Measurements from ENCODE around the gene TMEM174.
"Not testable (repeated sequence)": the region's sequence is repeated elsewhere in the genome, so short reads cannot be mapped to it uniquely, and the experiment has no call there.

Gene TMEM174

GRCh38 chr5:73193592-73193991 lies 20.6 kb downstream of the TMEM174 start:
- DNase-seq (ENCODE audit: low spot score) = no peak

GRCh38 chr5:73196201-73196600 lies 23.2 kb downstream of the TMEM174 start:
- DNase-seq (ENCODE audit: low spot score) = no peak

GRCh38 chr5:73197637-73198257 lies 24.8 kb downstream of the TMEM174 start:
- no peak for DNase-seq (ENCODE audit: low spot score)

- no peak for DNase-seq (ENCODE audit: low spot score)
These were observed 26.0 kb downstream of the TMEM174 start for GRCh38 chr5:73198833-73199592.

- no peak for DNase-seq (ENCODE audit: low spot score)
These were observed 26.7 kb downstream of the TMEM174 start for GRCh38 chr5:73199671-73200070.

- DNase-seq (ENCODE audit: low spot score) = peak; percentile 91
These were observed 28.8 kb downstream of the TMEM174 start for GRCh38 chr5:73201547-73202513.

GRCh38 chr5:73204332-73204731 lies 31.3 kb downstream of the TMEM174 start:
- no peak for DNase-seq (ENCODE audit: low spot score)

- DNase-seq (ENCODE audit: low spot score) = no peak
These were observed 31.7 kb downstream of the TMEM174 start for GRCh38 chr5:73204733-73205132.

GRCh38 chr5:73205305-73205704 lies 32.3 kb downstream of the TMEM174 start:
- DNase-seq (ENCODE audit: low spot score) = no peak

- DNase-seq (ENCODE audit: low spot score) = not testable (repeated sequence)
These were observed 34.2 kb downstream of the TMEM174 start for GRCh38 chr5:73207239-73207638.

GRCh38 chr5:73209075-73209474 lies 36.1 kb downstream of the TMEM174 start:
- DNase-seq (ENCODE audit: low spot score) = not testable (repeated sequence)

GRCh38 chr5:73212693-73213092 lies 39.7 kb downstream of the TMEM174 start:
- DNase-seq (ENCODE audit: low spot score) = not testable (repeated sequence)

- peak; percentile 45 for DNase-seq (ENCODE audit: low spot score)
These were observed 40.6 kb downstream of the TMEM174 start for GRCh38 chr5:73213566-73213998.

GRCh38 chr5:73214306-73214705 lies 41.3 kb downstream of the TMEM174 start:
- DNase-seq (ENCODE audit: low spot score) = no peak

- DNase-seq (ENCODE audit: low spot score) = no peak
These were observed 42.0 kb downstream of the TMEM174 start for GRCh38 chr5:73214996-73215395.

GRCh38 chr5:73215531-73215890 lies 42.5 kb downstream of the TMEM174 start:
- no peak for DNase-seq (ENCODE audit: low spot score)

- DNase-seq (ENCODE audit: low spot score) = peak; percentile 96
These were observed 43.1 kb downstream of the TMEM174 start for GRCh38 chr5:73215891-73216610.

GRCh38 chr5:73218552-73219171 lies 45.7 kb downstream of the TMEM174 start:
- DNase-seq (ENCODE audit: low spot score) = peak; percentile 59

- not testable (repeated sequence) for DNase-seq (ENCODE audit: low spot score)
These were observed 46.3 kb downstream of the TMEM174 start for GRCh38 chr5:73219336-73219735.

- DNase-seq (ENCODE audit: low spot score) = no peak
These were observed 48.2 kb downstream of the TMEM174 start for GRCh38 chr5:73221161-73221560.

- no peak for DNase-seq (ENCODE audit: low spot score)
These were observed 48.7 kb downstream of the TMEM174 start for GRCh38 chr5:73221726-73222125.

Measured in AG20443 (cell line).